GM19099 (cell line): ENCODE results near the gene RGS6.

Source experiments
- POLR2A ChIP-seq: IDR thresholded peaks from 3 replicates; pipeline ENCODE4 v1.6.1; 2011; ENCODE audit warnings: low read depth; ENCODE audit not compliant: insufficient read length; ENCODE audit errors: extremely low read depth

RGS6 gene

DNA sequence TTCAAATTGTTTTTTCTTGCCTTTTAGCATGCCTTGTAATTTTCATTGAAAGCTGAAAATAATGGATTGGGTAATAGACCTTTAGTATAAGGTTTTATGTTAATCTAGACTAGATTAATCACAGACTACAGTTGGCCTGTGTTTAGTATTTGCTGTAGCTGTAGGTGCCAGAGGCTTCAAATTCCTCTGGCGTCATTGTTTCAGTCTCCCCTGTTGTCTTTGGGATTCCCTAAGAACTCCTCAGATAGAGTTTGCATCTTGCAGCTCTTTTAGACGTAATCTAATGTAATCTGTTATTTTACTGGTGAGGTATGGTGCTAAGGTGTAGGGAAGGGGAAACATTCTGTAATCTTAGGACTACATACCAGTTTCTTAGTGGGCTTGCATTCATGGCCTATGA, 113.0 kb downstream of the RGS6 start:
- no peak for TF ChIP-seq POLR2A

- TF ChIP-seq POLR2A = no peak
Observed at GRCh38 chr14:72045885-72046284, 113.7 kb downstream of the RGS6 start.

- TF ChIP-seq POLR2A = no peak
Observed at GRCh38 chr14:72049462-72049861, 117.2 kb downstream of the RGS6 start.

- no peak for TF ChIP-seq POLR2A
Observed at GRCh38 chr14:72052356-72052755, 120.1 kb downstream of the RGS6 start.

DNA sequence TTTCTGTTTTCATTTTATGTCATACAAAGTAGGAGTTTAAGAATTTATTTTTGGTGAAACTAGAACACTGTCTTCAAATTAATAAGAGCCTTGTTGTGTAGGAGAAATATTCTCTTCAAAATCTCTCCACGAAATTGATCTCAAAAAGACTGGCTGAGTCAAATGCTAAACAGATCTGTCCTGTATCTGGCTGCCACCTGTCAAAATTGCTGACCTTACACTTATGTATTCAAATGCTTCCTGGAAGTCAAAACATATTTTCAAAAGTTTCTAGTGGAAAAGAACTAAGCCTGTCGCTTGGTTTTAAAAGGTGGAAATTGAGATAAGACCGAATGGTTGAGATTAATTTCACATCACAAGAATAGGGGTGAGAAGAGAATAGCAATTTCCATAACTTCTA, 121.4 kb downstream of the RGS6 start:
- TF ChIP-seq POLR2A = no peak

- no peak for TF ChIP-seq POLR2A
Observed at GRCh38 chr14:72054911-72055310, 122.7 kb downstream of the RGS6 start.

GRCh38 chr14:72057701-72058285, 125.6 kb downstream of the RGS6 start:
- TF ChIP-seq POLR2A = no peak

GRCh38 chr14:72060460-72060859, 128.2 kb downstream of the RGS6 start:
- TF ChIP-seq POLR2A = no peak

GRCh38 chr14:72060917-72061316, 128.7 kb downstream of the RGS6 start:
- TF ChIP-seq POLR2A = no peak

- no peak for TF ChIP-seq POLR2A
Observed at GRCh38 chr14:72061718-72062117, 129.5 kb downstream of the RGS6 start.

- TF ChIP-seq POLR2A = no peak
Observed at GRCh38 chr14:72063761-72064282, 131.6 kb downstream of the RGS6 start.

DNA sequence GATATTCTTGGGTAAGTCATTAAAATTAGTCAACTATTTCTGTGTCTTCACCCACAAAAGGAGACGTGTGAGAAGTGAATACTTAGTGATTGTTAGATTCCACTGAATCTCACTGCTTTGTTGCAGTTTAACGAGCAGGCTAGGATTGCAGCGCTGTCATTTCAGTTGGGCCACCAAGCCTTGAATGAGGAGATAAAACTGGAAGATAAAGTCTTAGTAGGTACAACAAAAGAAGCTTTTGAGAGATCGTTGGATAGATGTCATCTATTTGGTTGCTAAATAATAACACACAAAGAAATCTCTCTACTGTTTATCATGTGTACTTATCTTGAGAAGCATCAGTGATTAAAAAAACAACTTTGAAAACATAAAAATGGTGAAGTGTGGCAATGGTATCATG, 132.3 kb downstream of the RGS6 start:
- TF ChIP-seq POLR2A = no peak

GRCh38 chr14:72070458-72070857, 138.2 kb downstream of the RGS6 start:
- TF ChIP-seq POLR2A = no peak

GRCh38 chr14:72075649-72076334, 143.6 kb downstream of the RGS6 start:
- TF ChIP-seq POLR2A = no peak

DNA sequence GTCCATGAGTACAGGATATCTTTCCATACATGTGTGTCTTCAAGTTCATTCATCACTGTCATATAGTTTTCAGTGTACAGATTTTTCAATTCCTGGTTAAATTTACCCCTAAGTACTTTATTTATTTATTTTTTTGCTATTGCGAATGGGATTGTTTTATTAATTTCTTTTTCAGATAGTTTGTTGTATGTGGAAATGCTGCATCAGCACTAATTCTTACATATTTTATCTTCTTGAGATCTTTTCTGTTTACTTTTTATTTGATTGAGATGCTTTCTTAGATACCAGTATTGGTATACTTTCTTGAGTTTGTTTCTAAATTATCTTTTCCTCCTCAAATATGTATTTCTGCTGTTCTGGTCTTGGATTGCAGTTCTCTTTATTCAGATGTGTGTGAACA, 148.9 kb downstream of the RGS6 start:
- no peak for TF ChIP-seq POLR2A

GRCh38 chr14:72084935-72085334, 152.7 kb downstream of the RGS6 start:
- TF ChIP-seq POLR2A = no peak
